IMR-90 (cell line): ENCODE results near the gene METRNL.

Source experiments
- CHD1 ChIP-seq: IDR thresholded peaks from 2 replicates; pipeline ENCODE4 v1.6.1; 2012; ENCODE audit warnings: low read depth, low read length, improper control_type of control experiment
- MXI1 ChIP-seq: IDR thresholded peaks from 2 replicates; pipeline ENCODE4 v1.6.1; 2012; ENCODE audit warnings: low read depth, mild to moderate bottlenecking, low read length, moderate library complexity, borderline replicate concordance
- POLR2A ChIP-seq: IDR thresholded peaks from 2 replicates; pipeline ENCODE4 v1.6.1; 2012; ENCODE audit warnings: mild to moderate bottlenecking, low read depth, low read length
- RAD21 ChIP-seq: IDR thresholded peaks from 2 replicates; pipeline ENCODE4 v1.6.1; 2012; ENCODE audit warnings: low read length, improper control_type of control experiment
- RCOR1 ChIP-seq: IDR thresholded peaks from 2 replicates; pipeline ENCODE4 v1.6.1; 2012; ENCODE audit warnings: mild to moderate bottlenecking, low read length, improper control_type of control experiment; ENCODE audit not compliant: insufficient replicate concordance
- SMC3 ChIP-seq: fragments of 150-350 bp; IDR thresholded peaks from 2 replicates; pipeline ENCODE4 v1.6.1; 2016; ENCODE audit warnings: low read depth, mild to moderate bottlenecking, antibody characterized with exemption, low read length, moderate library complexity
- TF ChIP-seq, protein P1 (sequence below): conservative IDR thresholded peaks from 2 replicates; pipeline ENCODE4 v1.5.1; 2012; ENCODE audit warnings: mild to moderate bottlenecking, low read depth, low read length, improper control_type of control experiment
- TF ChIP-seq, protein P2 (sequence below): fragments of 150-350 bp; IDR thresholded peaks from 2 replicates; pipeline ENCODE4 v1.6.1; 2017; ENCODE audit warnings: mild to moderate bottlenecking, antibody characterized with exemption, low read length, low read depth

DNA sequence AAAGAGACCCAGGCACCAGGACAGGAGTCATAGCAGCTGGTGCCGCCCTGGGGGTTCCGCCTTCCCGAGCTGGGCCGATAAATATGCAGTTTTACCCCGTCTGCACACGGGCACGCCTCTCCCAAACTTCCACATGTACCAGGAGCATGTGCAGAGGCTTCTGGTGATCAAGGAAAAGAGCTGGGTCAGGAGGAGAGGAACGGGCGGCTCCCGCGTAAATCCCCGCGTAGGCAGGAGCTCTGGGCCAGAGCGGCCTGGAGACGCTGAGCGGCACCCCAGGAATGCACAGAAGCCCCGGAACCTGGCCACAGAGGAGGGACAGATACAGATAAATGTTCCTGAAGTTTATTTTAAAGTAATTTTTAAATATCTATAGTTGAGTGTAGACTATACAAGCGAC, 46.6 kb upstream of the METRNL start:
- TF ChIP-seq, protein P1, sequence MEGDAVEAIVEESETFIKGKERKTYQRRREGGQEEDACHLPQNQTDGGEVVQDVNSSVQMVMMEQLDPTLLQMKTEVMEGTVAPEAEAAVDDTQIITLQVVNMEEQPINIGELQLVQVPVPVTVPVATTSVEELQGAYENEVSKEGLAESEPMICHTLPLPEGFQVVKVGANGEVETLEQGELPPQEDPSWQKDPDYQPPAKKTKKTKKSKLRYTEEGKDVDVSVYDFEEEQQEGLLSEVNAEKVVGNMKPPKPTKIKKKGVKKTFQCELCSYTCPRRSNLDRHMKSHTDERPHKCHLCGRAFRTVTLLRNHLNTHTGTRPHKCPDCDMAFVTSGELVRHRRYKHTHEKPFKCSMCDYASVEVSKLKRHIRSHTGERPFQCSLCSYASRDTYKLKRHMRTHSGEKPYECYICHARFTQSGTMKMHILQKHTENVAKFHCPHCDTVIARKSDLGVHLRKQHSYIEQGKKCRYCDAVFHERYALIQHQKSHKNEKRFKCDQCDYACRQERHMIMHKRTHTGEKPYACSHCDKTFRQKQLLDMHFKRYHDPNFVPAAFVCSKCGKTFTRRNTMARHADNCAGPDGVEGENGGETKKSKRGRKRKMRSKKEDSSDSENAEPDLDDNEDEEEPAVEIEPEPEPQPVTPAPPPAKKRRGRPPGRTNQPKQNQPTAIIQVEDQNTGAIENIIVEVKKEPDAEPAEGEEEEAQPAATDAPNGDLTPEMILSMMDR, result no peak
- TF ChIP-seq POLR2A (no peak), RAD21 (no peak), RCOR1 (no peak), SMC3 (no peak), CHD1 (no peak), MXI1 (no peak)
- TF ChIP-seq, protein P2, sequence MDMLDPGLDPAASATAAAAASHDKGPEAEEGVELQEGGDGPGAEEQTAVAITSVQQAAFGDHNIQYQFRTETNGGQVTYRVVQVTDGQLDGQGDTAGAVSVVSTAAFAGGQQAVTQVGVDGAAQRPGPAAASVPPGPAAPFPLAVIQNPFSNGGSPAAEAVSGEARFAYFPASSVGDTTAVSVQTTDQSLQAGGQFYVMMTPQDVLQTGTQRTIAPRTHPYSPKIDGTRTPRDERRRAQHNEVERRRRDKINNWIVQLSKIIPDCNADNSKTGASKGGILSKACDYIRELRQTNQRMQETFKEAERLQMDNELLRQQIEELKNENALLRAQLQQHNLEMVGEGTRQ, result no peak
